ENCODE measurements around the gene RASGRF1. TPM values are rescaled to one million over a fixed set of nuclear protein-coding genes. Genes with fewer than 3 reads are reported as not detected.

RASGRF1 gene
- polyA plus RNA-seq, 3 donors, result 0.11 TPM; not detected in 2

- intact Hi-C loops (cut with micrococcal nuclease), result loop anchor here in 1 of 2 donors (2.0 kb wide), 1 partner anchor 17 kb away; no protein-coding TSS in a partner anchor
- 95% methylated on average over 4 of the region's 10 CpGs for WGBS (ENCODE audit: insufficient coverage)
- Histone ChIP-seq H3K9me3 (replicated peaks in 1 of 2; ENCODE audit: control insufficient read depth in 1 of 2, insufficient read depth in 1 of 2, low read length in 2 of 2) (no peaks in the 10 kb centered on the region), H4K20me1 (ENCODE audit: insufficient read depth, low read length) (no peaks in the 10 kb centered on the region), H3K27ac (ENCODE audit: low read depth in 1 of 2, low read length in 2 of 2) (peak overlapping the region; percentile 89), H3K36me3 (replicated peaks in 1 of 2; ENCODE audit: control insufficient read depth in 1 of 2, insufficient read depth in 2 of 2, low read length in 2 of 2) (no peaks in the 10 kb centered on the region), H3K4me2 (replicated peaks; ENCODE audit: extremely low read depth, low read length, poor library complexity, severe bottlenecking) (no peak overlapping the region), H3K9ac (ENCODE audit: insufficient read depth, low read length, poor library complexity, severe bottlenecking) (peak overlapping the region; percentile 51), H3K4me1 (ENCODE audit: control insufficient read depth in 1 of 2, insufficient read depth in 2 of 2, low read length in 2 of 2) (peaks cover 35 to 41% of the 10 kb centered on the region in 2 donors), H3K27me3 (ENCODE audit: control insufficient read depth in 2 of 2, insufficient read depth in 2 of 2, low read length in 2 of 2) (no peaks in the 10 kb centered on the region), H2AFZ (ENCODE audit: insufficient read depth, low read depth, low read length, poor library complexity, severe bottlenecking) (peak overlapping the region; percentile 69), H3K4me3 (replicated peaks in 1 of 3; ENCODE audit: low read depth in 2 of 3, low read length in 3 of 3) (no peak overlapping the region), H3K79me2 (ENCODE audit: insufficient read depth, low read length) (no peaks in the 10 kb centered on the region)
- Mint-ChIP-seq H3K4me1 (peaks cover 35% of the 10 kb centered on the region), H3K4me3 (peak overlapping the region in 1 of 2 donors; percentile 11), H3K36me3 (no peaks in the 10 kb centered on the region), H3K27ac (peak overlapping the region; percentile 94 to 98 (median 94)), H3K27me3 (ENCODE audit: low read depth in 3 of 3) (peaks cover 0 to 1% (median 0%) of the 10 kb centered on the region in 3 donors), H3K9me3 (no peaks in the 10 kb centered on the region)
- DNase-seq, result no peak
- TF ChIP-seq CTCF (IDR thresholded peaks at IDR 0.05), result no peak
Observed at GRCh38 chr15:78987556-78988360, 102.8 kb downstream of the RASGRF1 start.

DNA sequence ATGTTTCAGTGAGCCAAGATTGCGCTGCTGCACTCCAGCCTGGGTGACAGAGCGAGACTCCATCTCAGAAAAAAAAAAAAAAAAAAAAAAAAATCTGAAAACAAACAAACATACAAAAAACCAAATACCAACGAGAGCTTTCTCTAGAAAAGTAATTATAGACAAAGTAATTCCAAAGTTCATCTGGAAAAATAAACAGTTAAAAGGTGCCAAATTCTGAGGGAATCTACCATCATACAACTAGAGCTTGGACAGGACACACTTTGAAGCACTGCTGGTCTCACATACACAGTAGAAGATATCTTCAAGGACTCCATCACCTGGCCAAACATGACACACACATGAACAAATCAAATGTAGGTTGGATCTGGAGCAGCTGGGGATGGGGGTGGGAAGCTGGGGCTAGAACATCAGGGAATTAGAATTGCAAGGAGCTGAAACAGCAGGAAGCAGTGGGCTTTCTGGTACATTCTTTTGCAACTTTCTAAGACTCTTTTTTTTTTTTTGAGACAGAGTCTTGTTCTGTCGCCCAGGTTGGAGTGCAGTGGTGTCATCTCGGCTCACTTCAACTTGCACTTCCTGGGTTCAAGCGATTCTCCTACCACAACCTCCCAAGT, 104.6 kb downstream of the RASGRF1 start:
- no peaks in the 10 kb centered on the region for H3K27me3 ChIP-seq (ENCODE audit: control insufficient read depth in 2 of 2, insufficient read depth in 2 of 2, low read length in 2 of 2)
- Mint-ChIP-seq H3K27ac (no peak overlapping the region), H3K4me3 (no peak overlapping the region), H3K4me1 (peaks cover 45% of the 10 kb centered on the region), H3K36me3 (no peaks in the 10 kb centered on the region), H3K9me3 (no peaks in the 10 kb centered on the region), H3K27me3 (ENCODE audit: low read depth in 3 of 3) (peaks cover 0 to 3% (median 0%) of the 10 kb centered on the region in 3 donors)
- H4K20me1 ChIP-seq (ENCODE audit: insufficient read depth, low read length), result no peaks in the 10 kb centered on the region
- TF ChIP-seq CTCF (IDR thresholded peaks at IDR 0.05), result no peak
- DNase-seq, result no peak
- no peaks in the 10 kb centered on the region for H3K36me3 ChIP-seq (replicated peaks in 1 of 2; ENCODE audit: control insufficient read depth in 1 of 2, insufficient read depth in 2 of 2, low read length in 2 of 2)
- H3K4me2 ChIP-seq (replicated peaks; ENCODE audit: extremely low read depth, low read length, poor library complexity, severe bottlenecking), result no peak overlapping the region
- no peak overlapping the region for H3K27ac ChIP-seq (ENCODE audit: low read depth in 1 of 2, low read length in 2 of 2)
- WGBS (ENCODE audit: insufficient coverage), result no CpG with 5 or more reads among the region's 6 CpGs
- no peaks in the 10 kb centered on the region for H3K79me2 ChIP-seq (ENCODE audit: insufficient read depth, low read length)
- H2AFZ ChIP-seq (ENCODE audit: insufficient read depth, low read depth, low read length, poor library complexity, severe bottlenecking), result no peak overlapping the region
- H3K9ac ChIP-seq (ENCODE audit: insufficient read depth, low read length, poor library complexity, severe bottlenecking), result no peak overlapping the region
- H3K9me3 ChIP-seq (replicated peaks in 1 of 2; ENCODE audit: control insufficient read depth in 1 of 2, insufficient read depth in 1 of 2, low read length in 2 of 2), result no peaks in the 10 kb centered on the region
- peaks cover 48 to 52% of the 10 kb centered on the region in 2 donors for H3K4me1 ChIP-seq (ENCODE audit: control insufficient read depth in 1 of 2, insufficient read depth in 2 of 2, low read length in 2 of 2)
- no peak overlapping the region for H3K4me3 ChIP-seq (replicated peaks in 1 of 3; ENCODE audit: low read depth in 2 of 3, low read length in 3 of 3)
- intact Hi-C loops (cut with micrococcal nuclease), result no loop called here
